ENCODE data around the gene BTBD10. TPM values are rescaled to one million over a fixed set of nuclear protein-coding genes. Genes with fewer than 3 reads are reported as not detected.

BTBD10 gene
- total RNA-seq, 1 experiment from 2014 or later: 45.0 TPM

- intact Hi-C loops (cut with micrococcal nuclease; ENCODE audit: unreplicated experiment): no loop called here
- H3K9me3 ChIP-seq: peaks cover 14% of the 10 kb centered on the region
- H3K9me3 Mint-ChIP-seq (ENCODE audit: unreplicated experiment): peaks cover 27% of the 10 kb centered on the region
- H3K36me3 Mint-ChIP-seq (ENCODE audit: insufficient read depth, unreplicated experiment): peaks cover 7% of the 10 kb centered on the region
- DNase-seq: no peak
- BruUV-seq (replicated peaks): no TSS peak
- no peak for TF ChIP-seq CTCF (IDR thresholded peaks at IDR 0.05; ENCODE audit: insufficient read depth in 1 of 2, low read depth in 1 of 2, low read length in 1 of 2, severe bottlenecking in 1 of 2, unreplicated experiment in 1 of 2)
- H3K27me3 Mint-ChIP-seq (ENCODE audit: insufficient read depth, unreplicated experiment): no peaks in the 10 kb centered on the region
- CTCF ChIA-PET: no interaction called here
- H3K4me3 Mint-ChIP-seq (ENCODE audit: unreplicated experiment): no peak overlapping the region
- H3K4me1 Mint-ChIP-seq (ENCODE audit: low read depth, unreplicated experiment): peaks cover 21% of the 10 kb centered on the region
- H3K27ac Mint-ChIP-seq (ENCODE audit: unreplicated experiment): no peak overlapping the region
- no peaks in the 10 kb centered on the region for H3K27me3 ChIP-seq (replicated peaks; ENCODE audit: control insufficient read depth, insufficient read depth, low read length)
- H3K4me3 ChIP-seq (ENCODE audit: low read depth, low read length): no peak overlapping the region
- POLR2A ChIA-PET: no interaction called here
- peaks cover 12% of the 10 kb centered on the region; the same call in 1 of the 2 replicates for H3K4me1 ChIP-seq
- H3K36me3 ChIP-seq (ENCODE audit: control insufficient read depth, insufficient read depth, low read length): no peaks in the 10 kb centered on the region; the same call in 1 of the 2 replicates
These were observed 39.6 kb downstream of the BTBD10 start for GRCh38 chr11:13423372-13423771.

GRCh38 chr11:13421561-13421960 lies 41.5 kb downstream of the BTBD10 start:
- Mint-ChIP-seq H3K4me3 (ENCODE audit: unreplicated experiment) (no peak overlapping the region), H3K27me3 (ENCODE audit: insufficient read depth, unreplicated experiment) (no peaks in the 10 kb centered on the region), H3K27ac (ENCODE audit: unreplicated experiment) (no peak overlapping the region), H3K4me1 (ENCODE audit: low read depth, unreplicated experiment) (peaks cover 21% of the 10 kb centered on the region), H3K9me3 (ENCODE audit: unreplicated experiment) (peaks cover 9% of the 10 kb centered on the region), H3K36me3 (ENCODE audit: insufficient read depth, unreplicated experiment) (peaks cover 14% of the 10 kb centered on the region)
- H3K27me3 ChIP-seq (replicated peaks; ENCODE audit: control insufficient read depth, insufficient read depth, low read length): no peaks in the 10 kb centered on the region
- ChIA-PET POLR2A (no interaction called here), CTCF (no interaction called here)
- H3K36me3 ChIP-seq (ENCODE audit: control insufficient read depth, insufficient read depth, low read length): no peaks in the 10 kb centered on the region; the same call in 1 of the 2 replicates
- TF ChIP-seq CTCF (IDR thresholded peaks at IDR 0.05; ENCODE audit: insufficient read depth in 1 of 2, low read depth in 1 of 2, low read length in 1 of 2, severe bottlenecking in 1 of 2, unreplicated experiment in 1 of 2): no peak
- no peaks in the 10 kb centered on the region; the same call in 1 of the 2 replicates for H3K9me3 ChIP-seq
- no TSS peak for BruUV-seq (replicated peaks)
- peaks cover 12% of the 10 kb centered on the region; the same call in 1 of the 2 replicates for H3K4me1 ChIP-seq
- no peak for DNase-seq
- H3K4me3 ChIP-seq (ENCODE audit: low read depth, low read length): no peak overlapping the region
- intact Hi-C loops (cut with micrococcal nuclease; ENCODE audit: unreplicated experiment): no loop called here

- no peak overlapping the region for H3K4me3 Mint-ChIP-seq (ENCODE audit: unreplicated experiment)
- H3K27ac Mint-ChIP-seq (ENCODE audit: unreplicated experiment): no peak overlapping the region
- no peak overlapping the region for H3K4me3 ChIP-seq (ENCODE audit: low read depth, low read length)
- no peaks in the 10 kb centered on the region for H3K9me3 Mint-ChIP-seq (ENCODE audit: unreplicated experiment)
- H3K9me3 ChIP-seq: no peaks in the 10 kb centered on the region
- CTCF ChIA-PET: no interaction called here
- H3K27me3 Mint-ChIP-seq (ENCODE audit: insufficient read depth, unreplicated experiment): no peaks in the 10 kb centered on the region
- no peak for TF ChIP-seq CTCF (IDR thresholded peaks at IDR 0.05; ENCODE audit: insufficient read depth in 1 of 2, low read depth in 1 of 2, low read length in 1 of 2, severe bottlenecking in 1 of 2, unreplicated experiment in 1 of 2)
- DNase-seq: no peak
- BruUV-seq (replicated peaks): no TSS peak
- no peaks in the 10 kb centered on the region for H3K4me1 Mint-ChIP-seq (ENCODE audit: low read depth, unreplicated experiment)
- POLR2A ChIA-PET: no interaction called here
- H3K36me3 Mint-ChIP-seq (ENCODE audit: insufficient read depth, unreplicated experiment): peaks cover 46% of the 10 kb centered on the region
- H3K27me3 ChIP-seq (replicated peaks; ENCODE audit: control insufficient read depth, insufficient read depth, low read length): no peaks in the 10 kb centered on the region
- intact Hi-C loops (cut with micrococcal nuclease; ENCODE audit: unreplicated experiment): no loop called here
- H3K36me3 ChIP-seq (ENCODE audit: control insufficient read depth, insufficient read depth, low read length): no peaks in the 10 kb centered on the region; the same call in 1 of the 2 replicates
- no peaks in the 10 kb centered on the region for H3K4me1 ChIP-seq
These were observed 47.8 kb downstream of the BTBD10 start for GRCh38 chr11:13415201-13415600.
